H54 (cell line): Measurements from ENCODE around the gene TRIM44.
A peak's percentile ranks its signal among the peaks of the same experiment; 100 is the strongest.

Source experiments
- DNase-seq: peaks from one replicate; pipeline ENCODE4 v3.0.0; 2011; ENCODE audit warnings: low spot score, mixed read lengths; ENCODE audit not compliant: insufficient read length
- FAIRE-seq: peaks from 3 replicates; lab custom pipeline; 2011; peaks lifted over from hg19 to GRCh38; lab: Jason Lieb, UNC
- POLR2A ChIP-seq: IDR thresholded peaks from 2 replicates; pipeline ENCODE4 v1.6.1; 2011; ENCODE audit warnings: low read depth, mild to moderate bottlenecking, low read length

The TRIM44 gene, protein sequence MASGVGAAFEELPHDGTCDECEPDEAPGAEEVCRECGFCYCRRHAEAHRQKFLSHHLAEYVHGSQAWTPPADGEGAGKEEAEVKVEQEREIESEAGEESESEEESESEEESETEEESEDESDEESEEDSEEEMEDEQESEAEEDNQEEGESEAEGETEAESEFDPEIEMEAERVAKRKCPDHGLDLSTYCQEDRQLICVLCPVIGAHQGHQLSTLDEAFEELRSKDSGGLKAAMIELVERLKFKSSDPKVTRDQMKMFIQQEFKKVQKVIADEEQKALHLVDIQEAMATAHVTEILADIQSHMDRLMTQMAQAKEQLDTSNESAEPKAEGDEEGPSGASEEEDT

GRCh38 chr11:35662649-35663407, at the start of gene TRIM44:
TSS of gene TRIM44 (plus strand) at chr11:35662775. CDS start at chr11:35663112, 337 bp downstream.
- DNase-seq (peak; percentile 74), FAIRE-seq (no peak)
- TF ChIP-seq POLR2A, result peak; percentile 60

DNA sequence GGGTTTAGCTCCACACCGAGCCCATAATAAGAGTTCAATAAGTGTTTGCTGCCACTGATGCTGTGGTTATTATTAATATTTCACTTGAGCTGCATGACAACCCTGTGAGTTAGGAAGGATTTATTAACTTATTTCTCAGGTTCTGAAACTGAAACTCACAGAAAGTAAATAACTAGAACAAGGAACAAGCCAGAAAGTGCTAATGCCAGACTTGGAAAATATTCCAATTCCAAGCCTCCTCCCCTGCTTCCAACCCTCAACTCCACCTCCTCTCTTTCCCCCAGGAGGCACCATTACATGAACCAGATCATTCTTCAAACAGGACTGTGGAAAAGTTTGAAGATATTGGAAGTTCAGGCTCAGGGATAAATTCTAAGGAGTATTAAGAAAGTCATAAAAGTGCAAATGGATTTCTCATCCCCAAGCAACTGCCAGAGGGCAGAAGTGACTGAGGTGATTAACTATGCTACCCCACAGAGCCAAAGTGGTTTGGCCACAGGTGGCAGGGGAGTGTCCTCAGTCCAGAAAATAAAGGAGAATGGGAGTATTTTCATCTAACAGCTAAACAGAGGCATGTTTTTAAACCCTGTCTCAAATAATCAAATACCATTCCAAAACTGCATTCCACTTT, 47.5 kb upstream of the TRIM44 start:
- TF ChIP-seq POLR2A, result no peak
- DNase-seq (no peak), FAIRE-seq (no peak)

- FAIRE-seq, result no peak
- DNase-seq, result peak; percentile 42
- no peak for TF ChIP-seq POLR2A
Measured at GRCh38 chr11:35615921-35616900, 46.4 kb upstream of the TRIM44 start.

DNA sequence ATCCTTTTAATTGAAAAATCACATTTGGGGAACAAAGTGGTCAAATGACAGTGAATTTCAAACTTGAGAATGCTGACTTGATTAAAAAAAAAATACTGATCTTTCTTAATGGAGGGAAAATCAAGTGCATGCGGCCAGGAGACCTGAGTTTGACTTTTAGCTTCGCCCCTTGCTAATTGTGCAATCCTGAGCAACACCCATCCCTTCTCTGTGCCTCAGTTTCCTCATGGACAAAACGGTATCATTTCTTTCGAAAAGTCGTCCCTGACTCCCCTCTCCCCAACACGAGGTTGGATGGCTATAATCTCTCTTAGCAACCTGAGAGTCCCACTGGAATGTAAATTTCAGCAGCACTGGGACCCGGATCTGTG, 45.3 kb upstream of the TRIM44 start:
- DNase-seq (no peak), FAIRE-seq (no peak)
- TF ChIP-seq POLR2A, result no peak

GRCh38 chr11:35617687-35618496, 44.7 kb upstream of the TRIM44 start, which contains the start of gene FJX1:
TSS of gene FJX1 (plus strand) at chr11:35618460. CDS start at chr11:35618637, 177 bp downstream.
- peak; percentile 76 for DNase-seq
- peak; percentile 21 for TF ChIP-seq POLR2A
- peak; percentile 69 for FAIRE-seq

- no peak for DNase-seq
- no peak for FAIRE-seq
- no peak for TF ChIP-seq POLR2A
Measured at GRCh38 chr11:35618497-35619115, 44.0 kb upstream of the TRIM44 start.

GRCh38 chr11:35619116-35619854, 43.3 kb upstream of the TRIM44 start:
- no peak; the same call in 1 of the 2 replicates for TF ChIP-seq POLR2A
- FAIRE-seq (no peak), DNase-seq (no peak)

GRCh38 chr11:35619855-35620640, 42.5 kb upstream of the TRIM44 start:
- TF ChIP-seq POLR2A, result no peak
- FAIRE-seq (no peak), DNase-seq (peak; percentile 58)

DNA sequence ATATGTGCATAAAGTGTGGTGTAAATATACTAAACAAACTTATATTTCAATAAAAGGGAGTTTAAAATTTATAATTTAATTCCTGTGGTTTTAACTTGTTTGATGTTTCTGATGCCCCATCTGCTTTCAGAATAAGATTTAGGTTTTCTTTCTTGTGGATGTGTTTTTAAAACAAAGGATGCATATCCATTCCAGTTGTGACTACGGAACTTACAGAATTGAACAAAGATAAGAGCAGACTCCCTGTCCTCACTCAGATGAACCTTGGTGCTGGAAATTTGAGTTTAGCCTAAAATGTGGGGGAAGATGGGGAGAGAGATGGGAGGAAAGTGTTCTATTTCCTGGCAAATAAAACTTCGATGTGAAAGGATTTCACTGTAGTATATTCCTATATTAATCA, 41.8 kb upstream of the TRIM44 start:
- FAIRE-seq (no peak), DNase-seq (no peak)

DNA sequence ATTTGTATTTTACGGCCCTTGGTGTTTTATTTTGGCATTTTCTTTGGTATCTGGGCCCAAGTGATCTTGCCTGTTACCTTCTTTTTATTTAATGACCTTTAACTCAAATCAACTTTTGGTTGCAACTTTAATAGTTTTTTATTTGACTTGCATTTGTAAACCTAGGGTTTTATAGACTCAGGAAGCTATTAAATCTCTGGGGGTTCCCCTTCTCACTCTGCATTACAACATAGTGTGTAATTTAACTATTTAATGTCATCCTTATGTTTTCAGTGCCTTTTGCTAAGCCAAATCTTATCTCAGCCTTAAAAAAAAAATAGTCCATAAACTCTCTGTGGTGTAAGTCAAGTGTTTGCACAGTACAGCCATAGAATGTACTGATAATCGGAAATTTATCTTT, 41.0 kb upstream of the TRIM44 start:
- DNase-seq (no peak), FAIRE-seq (no peak)
- TF ChIP-seq POLR2A, result no peak

More for the DNA sequence above, 41.8 kb upstream of the TRIM44 start:
- TF ChIP-seq POLR2A, result no peak
